A549 (cell line): ENCODE data around the gene SMIM14.

Source experiments
- ELK1 ChIP-seq: fragments of 150-350 bp; IDR thresholded peaks from 2 replicates; pipeline ENCODE4 v1.6.1; 2014; ENCODE audit warnings: low read depth, mild to moderate bottlenecking, low read length
- KDM1A ChIP-seq: fragments of 200-600 bp; sonication (generic); IDR thresholded peaks from 2 replicates; pipeline ENCODE4 v1.6.1; 2016; ENCODE audit warnings: low read depth, mild to moderate bottlenecking
- KDM5A ChIP-seq: fragments of 200-600 bp; sonication (generic); IDR thresholded peaks from 2 replicates; pipeline ENCODE4 v1.6.1; 2016; ENCODE audit warnings: antibody characterized with exemption, mild to moderate bottlenecking
- POLR2A ChIP-seq: IDR thresholded peaks from 2 replicates; pipeline ENCODE4 v1.6.1; 2012; ENCODE audit warnings: mild to moderate bottlenecking, low read length
- RAD21 ChIP-seq, 2 experiments: fragments of >200 bp in 1 of 2; sonication (Bioruptor Twin) in 1 of 2; formaldehyde crosslinking in 1 of 2; IDR thresholded peaks in 1 of 2; conservative IDR thresholded peaks in 1 of 2; 2 replicates in 1 of 2; 3 replicates in 1 of 2; pipeline ENCODE4 v1.6.1; 2012 to 2018; ENCODE audit warnings: inconsistent platforms in 1 of 2
- RCOR1 ChIP-seq: fragments of 150-350 bp; IDR thresholded peaks from 2 replicates; pipeline ENCODE4 v1.6.1; 2014; ENCODE audit warnings: antibody characterized with exemption, low read length, low read depth
- REST ChIP-seq: fragments of 200-600 bp; sonication (generic); IDR thresholded peaks from 2 replicates; pipeline ENCODE4 v1.6.1; 2016; ENCODE audit warnings: antibody characterized with exemption, mild to moderate bottlenecking, moderate library complexity
- RFX5 ChIP-seq: fragments of 450-650 bp; IDR thresholded peaks from 2 replicates; pipeline ENCODE4 v1.7.1; 2014; ENCODE audit warnings: antibody characterized with exemption, mild to moderate bottlenecking, moderate library complexity
- TF ChIP-seq, protein P1 (sequence below): fragments of >200 bp; sonication (Bioruptor Twin); formaldehyde crosslinking; IDR thresholded peaks from 3 replicates; pipeline ENCODE4 v1.5.1; 2016

DNA sequence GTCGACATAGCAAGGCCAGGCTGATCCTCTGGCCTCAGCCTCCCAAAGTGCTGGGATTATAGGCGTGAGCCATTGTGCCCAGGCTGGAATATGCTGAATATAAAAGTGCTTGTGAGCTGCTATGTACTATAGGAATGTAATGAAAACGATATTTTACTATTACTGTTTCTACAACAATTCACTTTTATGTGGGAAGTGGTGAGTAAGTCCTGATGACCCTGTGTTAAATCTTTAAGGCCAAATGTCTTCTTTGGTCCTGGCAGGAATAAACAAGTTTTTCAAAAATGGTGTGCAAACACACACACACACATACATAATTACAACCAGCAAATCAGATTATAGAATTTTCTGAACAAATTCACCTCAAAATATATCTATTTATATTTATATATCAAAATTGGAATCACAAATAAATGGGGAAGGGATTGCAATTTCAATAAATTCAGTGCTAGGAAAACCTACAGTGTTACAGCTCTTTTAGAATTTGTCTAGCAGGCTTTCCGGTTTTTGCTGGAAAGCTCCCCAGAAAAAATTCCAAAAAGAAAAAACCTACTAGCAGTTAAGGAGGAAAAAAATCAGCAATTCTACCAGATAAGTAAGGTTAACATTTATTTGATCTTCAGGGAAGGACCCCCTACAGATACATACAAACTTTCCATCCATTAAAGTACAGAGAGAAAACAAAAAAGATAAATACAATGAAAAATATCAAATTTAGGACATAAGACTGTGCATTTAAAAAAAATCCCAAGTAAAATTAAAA is 17.9 kb downstream of the SMIM14 start:
- TF ChIP-seq RAD21 (conservative IDR thresholded peaks at IDR 0.05 in 1 of 2, IDR thresholded peaks at IDR 0.05 in 1 of 2) (no peak), POLR2A (no peak), KDM5A (no peak), REST (no peak), KDM1A (no peak), RCOR1 (no peak), ELK1 (no peak), RFX5 (no peak)
- TF ChIP-seq, protein P1, sequence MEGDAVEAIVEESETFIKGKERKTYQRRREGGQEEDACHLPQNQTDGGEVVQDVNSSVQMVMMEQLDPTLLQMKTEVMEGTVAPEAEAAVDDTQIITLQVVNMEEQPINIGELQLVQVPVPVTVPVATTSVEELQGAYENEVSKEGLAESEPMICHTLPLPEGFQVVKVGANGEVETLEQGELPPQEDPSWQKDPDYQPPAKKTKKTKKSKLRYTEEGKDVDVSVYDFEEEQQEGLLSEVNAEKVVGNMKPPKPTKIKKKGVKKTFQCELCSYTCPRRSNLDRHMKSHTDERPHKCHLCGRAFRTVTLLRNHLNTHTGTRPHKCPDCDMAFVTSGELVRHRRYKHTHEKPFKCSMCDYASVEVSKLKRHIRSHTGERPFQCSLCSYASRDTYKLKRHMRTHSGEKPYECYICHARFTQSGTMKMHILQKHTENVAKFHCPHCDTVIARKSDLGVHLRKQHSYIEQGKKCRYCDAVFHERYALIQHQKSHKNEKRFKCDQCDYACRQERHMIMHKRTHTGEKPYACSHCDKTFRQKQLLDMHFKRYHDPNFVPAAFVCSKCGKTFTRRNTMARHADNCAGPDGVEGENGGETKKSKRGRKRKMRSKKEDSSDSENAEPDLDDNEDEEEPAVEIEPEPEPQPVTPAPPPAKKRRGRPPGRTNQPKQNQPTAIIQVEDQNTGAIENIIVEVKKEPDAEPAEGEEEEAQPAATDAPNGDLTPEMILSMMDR: no peak
